ENCODE measurements around the gene CRHR2. TPM values are rescaled to one million over a fixed set of nuclear protein-coding genes. Genes with fewer than 3 reads are reported as not detected.
A peak's percentile ranks its signal among the peaks of the same experiment; 100 is the strongest.

Gene CRHR2
- total and polyA plus RNA-seq, 2 of the 4 experiments (the other 2 are of a cell fraction), result not detected

DNA sequence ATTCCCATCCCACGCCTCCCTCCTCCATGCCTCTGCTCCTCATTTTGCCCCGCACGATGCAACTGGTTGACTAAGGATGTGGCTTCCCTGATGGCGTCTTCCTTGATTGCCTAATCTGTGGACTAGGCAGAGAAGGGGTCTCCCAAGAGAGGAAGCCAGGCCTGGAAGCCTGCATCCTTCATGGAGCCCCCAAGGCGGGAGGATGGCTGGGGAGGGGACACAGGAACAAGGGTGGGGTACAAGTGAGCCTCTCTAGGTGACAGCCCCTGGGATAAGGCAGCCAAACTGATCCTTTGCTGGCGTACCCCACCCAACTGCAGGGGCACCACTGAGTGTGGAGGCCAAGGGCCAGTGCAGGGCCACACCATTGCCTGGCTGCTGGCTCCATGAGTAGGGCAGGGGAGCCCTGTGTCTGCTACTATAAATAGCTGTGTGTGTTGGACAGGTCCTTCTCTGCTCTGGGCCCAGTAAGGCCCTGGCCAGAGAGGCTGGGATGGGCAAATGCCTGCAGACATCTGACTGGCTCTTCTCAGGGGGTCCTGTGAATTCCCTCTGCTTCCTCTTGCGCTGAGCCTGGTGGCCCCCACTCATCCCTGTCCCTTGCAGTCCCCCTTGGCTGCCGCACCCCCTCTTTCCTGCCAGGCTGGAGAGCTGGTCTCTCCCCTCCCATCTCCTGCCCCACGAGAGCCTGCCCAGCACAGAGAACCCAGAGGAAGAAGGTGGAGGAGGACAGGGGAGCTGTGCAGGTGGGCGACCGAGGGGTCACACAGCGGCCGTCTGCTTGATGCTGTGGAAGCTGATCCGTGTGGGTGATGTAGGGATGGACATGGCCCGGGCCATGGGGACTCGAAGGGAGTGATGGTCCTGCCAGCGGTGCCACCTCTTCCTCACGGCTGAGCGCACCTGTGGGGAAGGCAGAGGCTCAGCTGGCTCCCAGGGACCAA lies 29.3 kb downstream of the CRHR2 start:
- Histone ChIP-seq H3K9me3 (ENCODE audit: control insufficient read depth, insufficient read depth, low read length) (no peaks in the 10 kb centered on the region), H3K27me3 (ENCODE audit: control insufficient read depth, insufficient read depth, low read length) (peaks cover 1% of the 10 kb centered on the region; the same call in 1 of the 2 replicates), H4K20me1 (ENCODE audit: insufficient read depth, low read length) (no peaks in the 10 kb centered on the region), H3K9me1 (ENCODE audit: insufficient read depth, low read length) (no peaks in the 10 kb centered on the region), H4K5ac (ENCODE audit: low read depth, low read length) (no peak overlapping the region), H3K4ac (ENCODE audit: low read depth, low read length) (no peak overlapping the region), H2BK5ac (ENCODE audit: low read depth, low read length, poor library complexity, severe bottlenecking) (no peak overlapping the region), H3K27ac (ENCODE audit: insufficient read depth, low read length) (no peak overlapping the region), H3K23ac (ENCODE audit: low read depth, low read length) (no peak overlapping the region), H2BK15ac (ENCODE audit: low read depth, low read length) (no peak overlapping the region), H2AK9ac (replicated peaks; ENCODE audit: low read depth, low read length, poor library complexity) (peak overlapping the region; percentile 34), H3K79me1 (ENCODE audit: low read depth in 1 of 2, low read length in 2 of 2) (no peaks in the 10 kb centered on the region), H4K8ac (ENCODE audit: low read depth in 2 of 2, low read length in 2 of 2) (no peak overlapping the region), H3K4me2 (ENCODE audit: low read depth, low read length) (no peak overlapping the region), H4K91ac (ENCODE audit: insufficient read depth, low read depth, low read length) (no peak overlapping the region), H3K4me3 (ENCODE audit: insufficient read depth, low read depth, low read length) (no peak overlapping the region), H3K4me1 (ENCODE audit: control insufficient read depth, insufficient read depth, low read length) (no peaks in the 10 kb centered on the region), H3K56ac (ENCODE audit: extremely low read depth, insufficient read depth, low read length) (no peak overlapping the region), H2AFZ (replicated peaks; ENCODE audit: low read length, poor library complexity) (no peak overlapping the region), H2BK20ac (ENCODE audit: low read depth, low read length) (no peak overlapping the region), H3K36me3 (ENCODE audit: control insufficient read depth, insufficient read depth, low read length) (no peaks in the 10 kb centered on the region), H3K9ac (ENCODE audit: low read depth, low read length) (no peak overlapping the region), H3K14ac (replicated peaks; ENCODE audit: low read depth, low read length) (no peak overlapping the region), H2AK5ac (ENCODE audit: low read depth, low read length) (no peak overlapping the region), H3K18ac (ENCODE audit: low read depth, low read length) (no peak overlapping the region), H2BK120ac (ENCODE audit: low read depth, low read length) (no peak overlapping the region)
- DNase-seq (no peak), ATAC-seq (ENCODE audit: low read depth) (no peak)
- in situ Hi-C loops (cut with MboI; ENCODE audit: low sequenced_read_pairs), result no loop called here
- WGBS, 2 experiments (ENCODE audit: extremely low coverage in 2 of 2, insufficient read length in 1 of 2), result no CpG with 5 or more reads among the region's 19 CpGs
- BruUV-seq (replicated peaks), result no TSS peak
- ChIA-PET POLR2A (ENCODE audit: unreplicated experiment) (no interaction called here), CTCF (interaction anchor here (0.7 kb wide), 1 partner anchor 10 kb away, joined by 3 read pairs; no protein-coding TSS in a partner anchor)
- dilution Hi-C loops (cut with HindIII; ENCODE audit: low sequenced_read_pairs, unreplicated experiment), result no loop called here
- intact Hi-C loops (cut with micrococcal nuclease), result no loop called here
- no peak for TF ChIP-seq RCOR1 (IDR thresholded peaks at IDR 0.05; ENCODE audit: insufficient replicate concordance, low read length)
- no peak for TF ChIP-seq CEBPB (IDR thresholded peaks at IDR 0.05; ENCODE audit: low read depth, low read length)
- no peak for TF ChIP-seq MAZ (IDR thresholded peaks at IDR 0.05; ENCODE audit: borderline replicate concordance, low read depth, low read length)
- no peak for TF ChIP-seq NFE2L2 (IDR thresholded peaks at IDR 0.05; ENCODE audit: low read depth, low read length)
- TF ChIP-seq RFX5 (IDR thresholded peaks at IDR 0.05; ENCODE audit: low read depth, low read length), result no peak
- no peak for TF ChIP-seq MAFK (IDR thresholded peaks at IDR 0.05; ENCODE audit: low read depth, low read length)
- no peak for TF ChIP-seq SMC3 (IDR thresholded peaks at IDR 0.05; ENCODE audit: low read depth, low read length)
- TF ChIP-seq FOS (IDR thresholded peaks at IDR 0.05; ENCODE audit: low read depth, low read length), result no peak
- no peak for TF ChIP-seq CTCF (conservative IDR thresholded peaks at IDR 0.05; ENCODE audit: low read depth, low read length)
- TF ChIP-seq MXI1 (IDR thresholded peaks at IDR 0.05; ENCODE audit: borderline replicate concordance, low read depth, low read length), result no peak
- TF ChIP-seq, protein P1, sequence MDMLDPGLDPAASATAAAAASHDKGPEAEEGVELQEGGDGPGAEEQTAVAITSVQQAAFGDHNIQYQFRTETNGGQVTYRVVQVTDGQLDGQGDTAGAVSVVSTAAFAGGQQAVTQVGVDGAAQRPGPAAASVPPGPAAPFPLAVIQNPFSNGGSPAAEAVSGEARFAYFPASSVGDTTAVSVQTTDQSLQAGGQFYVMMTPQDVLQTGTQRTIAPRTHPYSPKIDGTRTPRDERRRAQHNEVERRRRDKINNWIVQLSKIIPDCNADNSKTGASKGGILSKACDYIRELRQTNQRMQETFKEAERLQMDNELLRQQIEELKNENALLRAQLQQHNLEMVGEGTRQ (IDR thresholded peaks at IDR 0.05; ENCODE audit: low read depth, low read length), result no peak
- TF ChIP-seq RAD21 (IDR thresholded peaks at IDR 0.05; ENCODE audit: low read length), result no peak
- no peak for TF ChIP-seq POLR2A (IDR thresholded peaks at IDR 0.05; ENCODE audit: low read depth, low read length)
- no peak for TF ChIP-seq CHD1 (IDR thresholded peaks at IDR 0.05; ENCODE audit: low read depth, low read length)
- no peak for TF ChIP-seq BHLHE40 (IDR thresholded peaks at IDR 0.05; ENCODE audit: low read depth, low read length)
